Measurements from ENCODE around the gene LTB4R.

LTB4R gene

GRCh38 chr14:24300326-24300980, 10.8 kb upstream of the LTB4R start:
- no peak for DNase-seq (ENCODE audit: low read depth in 2 of 3, low spot score in 1 of 3)

- no peak for DNase-seq (ENCODE audit: low read depth in 2 of 3, low spot score in 1 of 3)
Observed at GRCh38 chr14:24304019-24304387, 7.3 kb upstream of the LTB4R start.

GRCh38 chr14:24307156-24307574, 4.1 kb upstream of the LTB4R start:
- no peak for DNase-seq (ENCODE audit: low read depth in 2 of 3, low spot score in 1 of 3)

GRCh38 chr14:24307575-24308341, 3.5 kb upstream of the LTB4R start, which contains the start of gene CIDEB:
Gene CIDEB (minus strand): TSS chr14:24307977. CDS start chr14:24307858, 119 bp downstream.
- DNase-seq (ENCODE audit: low read depth in 2 of 3, low spot score in 1 of 3) = peak; percentile 39 to 68 (median 45)

GRCh38 chr14:24308342-24309124, 2.8 kb upstream of the LTB4R start:
- no peak for DNase-seq (ENCODE audit: low read depth in 2 of 3, low spot score in 1 of 3)

- DNase-seq (ENCODE audit: low read depth in 2 of 3, low spot score in 1 of 3) = no peak
Observed at GRCh38 chr14:24309538-24310264, 1.6 kb upstream of the LTB4R start, which contains the start of gene LTB4R2. Gene LTB4R2 (plus strand): TSS chr14:24310140. CDS start chr14:24310665, 525 bp downstream.

GRCh38 chr14:24310265-24310645, 1.0 kb upstream of the LTB4R start:
- DNase-seq (ENCODE audit: low read depth in 2 of 3, low spot score in 1 of 3) = no peak

GRCh38 chr14:24311837-24312615, 724 bp downstream of the LTB4R start:
- DNase-seq (ENCODE audit: low read depth in 2 of 3, low spot score in 1 of 3) = no peak

- no peak for DNase-seq (ENCODE audit: low read depth in 2 of 3, low spot score in 1 of 3)
Observed at GRCh38 chr14:24312736-24313507, 1.6 kb downstream of the LTB4R start.

- DNase-seq (ENCODE audit: low read depth in 2 of 3, low spot score in 1 of 3) = no peak
Observed at GRCh38 chr14:24313913-24314312, 2.6 kb downstream of the LTB4R start.

- no peak for DNase-seq (ENCODE audit: low read depth in 2 of 3, low spot score in 1 of 3)
Observed at GRCh38 chr14:24314377-24315193, 3.3 kb downstream of the LTB4R start.

- no peak for DNase-seq (ENCODE audit: low read depth in 2 of 3, low spot score in 1 of 3)
Observed at GRCh38 chr14:24315243-24315806, 4.0 kb downstream of the LTB4R start.

GRCh38 chr14:24315807-24316596, 4.7 kb downstream of the LTB4R start:
- DNase-seq (ENCODE audit: low read depth in 2 of 3, low spot score in 1 of 3) = no peak

GRCh38 chr14:24316597-24316950, 5.3 kb downstream of the LTB4R start:
- DNase-seq (ENCODE audit: low read depth in 2 of 3, low spot score in 1 of 3) = no peak

GRCh38 chr14:24317141-24317928, 6.0 kb downstream of the LTB4R start:
- DNase-seq (ENCODE audit: low read depth in 2 of 3, low spot score in 1 of 3) = no peak

- DNase-seq (ENCODE audit: low read depth in 2 of 3, low spot score in 1 of 3) = no peak
Observed at GRCh38 chr14:24321212-24321975, 10.1 kb downstream of the LTB4R start.
